Measurements from ENCODE around the gene VAPB.
"Not testable (repeated sequence)": the region's sequence is repeated elsewhere in the genome, so short reads cannot be mapped to it uniquely, and the experiment has no call there.

The VAPB gene, protein sequence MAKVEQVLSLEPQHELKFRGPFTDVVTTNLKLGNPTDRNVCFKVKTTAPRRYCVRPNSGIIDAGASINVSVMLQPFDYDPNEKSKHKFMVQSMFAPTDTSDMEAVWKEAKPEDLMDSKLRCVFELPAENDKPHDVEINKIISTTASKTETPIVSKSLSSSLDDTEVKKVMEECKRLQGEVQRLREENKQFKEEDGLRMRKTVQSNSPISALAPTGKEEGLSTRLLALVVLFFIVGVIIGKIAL

DNA sequence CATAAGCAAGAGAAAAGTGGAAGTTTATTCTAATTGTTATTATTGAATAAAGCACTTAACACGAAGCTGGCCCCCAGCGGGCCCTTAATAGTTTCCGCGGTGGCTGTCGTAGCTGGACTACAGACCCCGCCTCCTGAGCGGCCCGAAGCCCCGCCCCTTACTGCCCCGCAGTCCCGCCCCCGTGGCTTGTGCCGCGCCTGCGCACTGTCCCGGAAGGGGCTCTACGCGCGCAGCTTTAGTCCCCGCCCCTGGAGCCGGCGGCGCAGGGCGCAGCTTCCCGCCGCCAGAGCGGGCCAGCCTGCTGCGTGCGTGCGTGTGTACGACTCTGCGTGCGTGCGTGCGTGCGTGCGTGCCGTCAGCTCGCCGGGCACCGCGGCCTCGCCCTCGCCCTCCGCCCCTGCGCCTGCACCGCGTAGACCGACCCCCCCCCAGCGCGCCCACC, at the start of gene VAPB:
Gene VAPB, plus strand, starts transcription at position 348 of the 442 bp plus-strand sequence. CDS start 231 bp downstream, outside the sequence.
- peak; percentile 89 for DNase-seq (ENCODE audit: extremely low spot score, insufficient read length, low read depth)
- FAIRE-seq = peak; percentile 89

DNA sequence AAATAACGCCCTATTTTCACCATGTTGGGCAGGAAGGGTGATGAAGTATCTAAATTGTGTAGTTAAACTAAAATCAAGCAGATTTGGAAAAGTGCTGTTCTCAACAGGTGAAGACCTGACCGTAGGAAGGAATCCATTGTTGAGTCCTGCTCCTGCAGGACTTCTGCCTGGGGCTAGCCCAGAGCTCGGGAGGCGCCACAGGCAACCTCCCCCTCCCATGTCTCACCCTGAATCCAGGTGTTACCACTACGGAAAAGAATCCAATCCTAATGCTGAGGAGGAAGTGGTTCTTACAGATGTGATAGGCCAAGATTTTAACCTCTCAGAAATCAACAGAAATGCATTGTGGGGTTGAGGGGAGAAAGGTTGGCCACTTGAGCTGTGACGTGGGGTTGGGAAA, 49.3 kb upstream of the VAPB start:
- no peak for FAIRE-seq

DNA sequence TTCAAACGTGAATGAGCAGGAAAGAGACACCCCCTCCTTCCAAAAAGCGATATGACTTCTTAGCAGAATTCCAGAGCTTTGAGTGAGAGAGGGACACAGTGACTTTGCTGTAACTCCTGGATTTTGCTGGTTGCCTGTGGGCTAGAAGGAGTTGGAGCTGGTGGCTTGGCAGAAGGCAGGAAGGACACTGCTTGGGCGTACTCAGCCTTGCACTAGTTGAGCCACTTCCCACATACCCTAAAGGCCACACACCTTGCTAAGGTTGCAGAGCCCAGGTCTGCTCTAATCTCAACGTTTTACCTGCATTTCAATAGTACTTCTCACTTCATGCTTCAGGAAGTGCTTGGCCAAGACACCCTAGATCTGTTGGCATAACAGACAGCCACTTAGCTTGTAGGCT, 48.9 kb upstream of the VAPB start:
- DNase-seq (ENCODE audit: extremely low spot score, insufficient read length, low read depth) = no peak
- FAIRE-seq = no peak

More for the DNA sequence above, 49.3 kb upstream of the VAPB start:
- no peak for DNase-seq (ENCODE audit: extremely low spot score, insufficient read length, low read depth)

DNA sequence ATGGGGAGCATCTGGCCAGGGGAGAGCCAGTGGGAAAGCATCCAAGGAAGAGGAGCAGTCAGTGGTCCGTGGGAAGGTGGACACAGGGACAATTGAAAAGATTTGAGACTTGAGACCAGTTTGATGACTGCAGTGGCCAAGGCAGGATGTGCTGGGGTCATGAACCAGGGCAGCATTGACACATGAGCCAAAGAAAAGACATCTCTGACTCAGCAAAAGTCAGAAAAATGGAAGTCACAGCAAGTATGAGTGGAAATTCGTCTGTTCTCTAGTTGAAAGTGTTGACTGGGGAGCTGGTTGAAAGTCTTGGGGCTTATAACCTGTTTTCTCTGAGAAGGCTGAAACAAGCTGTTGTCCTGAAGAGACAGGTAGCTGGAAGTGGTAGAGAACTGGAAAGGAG, 48.2 kb upstream of the VAPB start:
- FAIRE-seq (no peak), DNase-seq (ENCODE audit: extremely low spot score, insufficient read length, low read depth) (no peak)

DNA sequence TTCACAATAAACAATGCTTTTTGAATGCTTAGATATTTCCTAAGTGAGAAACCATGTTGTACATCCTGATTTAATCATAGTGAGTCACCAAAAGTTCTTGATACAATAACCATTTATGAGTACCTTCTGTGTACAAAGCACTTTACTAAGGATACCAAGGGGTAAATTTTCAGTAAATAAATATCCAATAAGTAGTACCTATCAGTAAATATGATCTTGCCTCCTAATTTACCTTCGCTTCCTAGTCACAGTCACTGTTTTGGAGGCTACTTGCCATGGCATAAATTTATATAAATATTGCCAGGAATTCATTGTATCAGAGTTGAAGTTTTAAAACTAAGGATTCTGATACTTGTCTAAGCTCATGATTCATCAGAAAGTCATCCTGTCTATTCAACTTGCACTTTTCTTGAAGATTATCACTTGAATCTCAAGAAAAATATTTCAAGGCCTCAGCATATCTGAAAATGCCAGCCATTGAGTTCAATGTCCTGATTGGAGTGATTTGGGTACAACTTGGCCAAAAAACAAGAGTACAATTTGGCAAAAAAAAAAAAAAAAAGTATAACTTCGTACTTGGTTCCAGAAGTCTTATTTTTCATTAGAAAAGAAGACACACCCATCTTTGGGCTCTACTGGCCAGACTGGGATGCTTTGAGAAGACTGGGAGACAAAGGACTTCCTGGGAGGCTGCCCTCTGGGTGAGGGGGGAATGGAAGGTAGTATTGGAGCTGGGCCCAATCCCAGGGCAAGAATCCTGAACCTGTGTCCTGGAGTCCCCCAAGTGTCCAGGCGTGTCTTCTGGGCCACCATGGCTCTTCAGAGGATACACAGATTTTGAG, 46.7 kb upstream of the VAPB start:
- DNase-seq (ENCODE audit: extremely low spot score, insufficient read length, low read depth) (no peak), FAIRE-seq (no peak)

DNA sequence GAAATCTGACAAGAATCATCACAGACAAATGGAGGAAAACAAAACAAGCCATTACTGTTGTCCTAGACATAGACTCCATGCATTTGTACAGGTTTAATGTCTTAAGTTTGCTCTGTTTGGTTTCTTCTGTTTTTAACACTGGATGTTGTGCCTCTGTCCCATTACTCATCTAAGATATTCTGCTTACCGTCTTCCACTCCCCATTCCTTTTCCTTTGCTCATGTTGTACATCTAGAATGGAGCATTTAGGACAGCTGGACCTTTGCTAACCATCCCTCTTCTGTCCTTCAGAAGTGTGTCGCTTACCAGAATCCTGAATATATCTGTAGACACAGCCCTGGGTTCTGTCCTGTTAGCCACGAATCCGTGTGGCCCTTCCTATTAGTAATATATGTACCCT, 44.3 kb upstream of the VAPB start:
- DNase-seq (ENCODE audit: extremely low spot score, insufficient read length, low read depth) (no peak), FAIRE-seq (no peak)

DNA sequence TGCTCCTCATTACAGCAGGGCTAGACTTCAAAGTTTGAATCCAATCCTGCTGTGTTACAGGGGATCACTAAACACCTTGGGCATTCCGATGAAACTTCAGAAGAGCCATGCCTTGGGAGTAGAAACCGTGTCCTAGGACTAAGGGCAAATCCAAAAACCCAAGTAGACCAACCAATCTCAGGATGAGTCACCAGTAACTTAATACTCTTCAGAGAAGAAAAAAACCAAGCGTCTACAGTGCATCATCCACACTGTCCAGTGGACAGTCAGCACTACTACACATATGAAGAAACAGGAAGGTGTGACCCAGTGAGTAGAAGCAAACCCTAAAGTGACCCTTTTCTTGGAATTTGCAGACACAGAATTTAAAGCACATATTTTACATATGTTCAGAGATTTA, 39.5 kb upstream of the VAPB start:
- FAIRE-seq = no peak
- DNase-seq (ENCODE audit: extremely low spot score, insufficient read length, low read depth) = no peak

DNA sequence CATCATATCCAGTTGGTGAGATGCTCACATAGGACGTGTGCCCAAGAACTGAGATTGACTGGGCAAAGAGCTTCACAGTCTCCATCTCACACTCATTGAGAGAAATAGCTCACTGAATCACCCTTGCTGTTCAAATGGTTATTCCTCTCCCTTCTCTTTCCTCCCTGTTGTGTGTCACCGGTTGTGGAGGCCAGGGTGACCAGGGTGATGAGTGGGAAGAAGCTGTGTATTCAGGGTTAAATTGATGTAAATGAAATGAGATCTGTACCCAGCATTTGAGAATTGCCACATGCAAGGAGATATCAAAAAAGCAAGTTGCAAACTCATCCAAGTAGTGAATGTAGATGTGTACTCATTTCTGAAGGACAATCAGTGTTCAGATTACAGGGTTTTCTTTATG, 36.6 kb upstream of the VAPB start:
- no peak for FAIRE-seq
- DNase-seq (ENCODE audit: extremely low spot score, insufficient read length, low read depth) = no peak

DNA sequence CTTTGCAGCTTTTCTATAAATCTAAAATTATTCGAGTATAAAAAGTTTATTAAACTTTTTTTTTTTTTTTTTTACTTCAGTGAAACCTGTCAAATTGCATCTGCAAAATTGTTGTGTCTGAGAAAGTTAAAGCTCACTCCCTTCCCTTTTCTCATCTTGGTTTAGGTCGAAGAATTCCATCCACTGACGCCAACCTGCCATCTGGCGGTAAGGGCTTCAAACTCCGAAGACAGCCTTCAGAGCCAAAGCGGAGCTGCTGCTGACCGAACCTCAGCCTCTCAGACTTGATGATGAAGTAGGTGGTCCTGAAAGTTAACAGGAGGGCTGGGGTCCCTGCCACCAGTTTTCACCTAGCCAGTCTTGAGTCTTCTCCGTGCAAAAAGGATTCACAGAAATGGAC, 29.6 kb upstream of the VAPB start:
- DNase-seq (ENCODE audit: extremely low spot score, insufficient read length, low read depth) = no peak
- FAIRE-seq = no peak

DNA sequence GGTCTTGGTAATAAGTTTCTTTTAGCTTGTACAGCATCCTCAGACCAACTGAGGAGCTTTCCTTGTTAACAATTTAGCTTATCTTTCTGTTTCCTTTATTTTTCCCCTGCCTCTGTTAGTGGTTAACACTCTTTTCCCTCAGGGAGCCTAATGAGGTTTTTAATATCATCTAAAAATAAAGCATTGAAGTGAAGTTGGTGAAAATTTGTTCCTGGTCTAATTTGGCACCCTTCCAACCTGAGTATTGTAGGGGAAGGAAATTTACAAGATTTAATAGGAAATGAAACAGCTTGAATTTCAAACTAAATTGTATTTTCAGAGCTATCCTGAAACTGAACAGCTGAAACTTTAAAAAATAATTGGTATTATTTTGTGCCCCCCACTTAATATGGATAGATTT, 28.1 kb upstream of the VAPB start:
- DNase-seq (ENCODE audit: extremely low spot score, insufficient read length, low read depth) (no peak), FAIRE-seq (no peak)

DNA sequence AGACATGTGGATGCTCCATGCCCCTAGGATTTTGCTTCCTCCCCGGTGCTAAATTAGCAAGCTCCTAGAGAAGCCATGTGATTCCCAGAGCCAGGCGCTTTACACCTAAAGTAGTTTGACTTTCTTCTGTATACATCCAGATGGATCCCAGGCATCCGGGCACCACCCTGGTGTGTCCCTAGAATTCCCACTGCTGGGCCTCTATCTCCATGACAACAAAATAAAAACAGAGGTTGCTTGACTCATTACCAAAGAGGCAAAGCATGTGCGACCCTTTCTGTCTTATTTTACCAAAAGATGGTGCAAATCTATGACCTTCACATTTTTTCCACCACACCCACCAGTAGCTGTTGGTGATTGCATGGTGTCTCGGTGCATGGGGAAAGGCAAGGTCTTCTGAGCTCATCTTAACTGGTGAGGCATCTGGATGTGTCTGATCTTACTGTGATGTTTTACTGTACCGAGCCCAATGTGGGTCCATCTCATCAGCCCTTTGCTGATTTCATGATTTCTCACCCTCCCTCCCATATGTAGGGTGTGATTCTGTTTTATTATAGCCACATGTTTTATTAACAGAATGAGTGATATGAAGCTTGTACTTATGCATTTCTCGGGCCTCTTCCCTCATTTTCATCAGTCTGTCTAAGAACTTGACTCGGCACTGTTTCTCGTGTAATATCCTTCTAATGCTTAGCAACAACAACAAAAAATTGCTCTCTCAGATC, 27.4 kb upstream of the VAPB start:
- DNase-seq (ENCODE audit: extremely low spot score, insufficient read length, low read depth) = no peak
- no peak for FAIRE-seq

DNA sequence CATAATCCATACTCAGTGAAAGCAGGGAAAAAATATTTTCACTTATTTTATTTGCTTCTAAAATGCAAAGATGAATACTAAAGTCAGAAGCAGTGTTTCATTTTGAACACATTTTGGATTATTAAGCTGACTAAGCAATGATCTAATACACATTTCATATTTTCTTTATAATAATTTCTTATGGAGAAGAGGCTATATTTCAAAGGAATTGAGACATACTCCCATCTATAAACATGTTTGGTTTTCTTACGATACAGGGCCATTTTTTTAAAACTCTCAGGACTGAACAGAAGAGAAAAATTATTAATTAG, 26.9 kb upstream of the VAPB start:
- DNase-seq (ENCODE audit: extremely low spot score, insufficient read length, low read depth) = no peak
- FAIRE-seq = no peak

DNA sequence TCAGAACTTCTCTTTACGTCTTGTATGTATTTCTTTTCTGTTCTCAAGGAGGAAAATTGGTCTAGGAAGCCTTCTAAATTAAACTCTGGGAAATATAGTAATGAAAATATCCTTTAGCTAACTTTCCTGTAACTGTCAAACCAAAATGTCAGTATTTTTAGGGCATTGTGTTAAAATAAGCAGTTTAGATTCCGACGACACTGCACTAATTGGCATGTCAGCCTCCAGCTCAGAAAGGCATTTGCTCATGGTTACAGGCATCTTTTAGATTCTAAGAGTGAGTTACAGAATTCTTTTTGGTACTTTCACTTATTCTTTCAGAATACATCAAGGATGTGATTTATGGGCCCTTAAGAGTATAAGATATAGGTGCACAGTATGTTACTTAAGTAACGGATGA, 26.1 kb upstream of the VAPB start:
- no peak for FAIRE-seq
- DNase-seq (ENCODE audit: extremely low spot score, insufficient read length, low read depth) = no peak

DNA sequence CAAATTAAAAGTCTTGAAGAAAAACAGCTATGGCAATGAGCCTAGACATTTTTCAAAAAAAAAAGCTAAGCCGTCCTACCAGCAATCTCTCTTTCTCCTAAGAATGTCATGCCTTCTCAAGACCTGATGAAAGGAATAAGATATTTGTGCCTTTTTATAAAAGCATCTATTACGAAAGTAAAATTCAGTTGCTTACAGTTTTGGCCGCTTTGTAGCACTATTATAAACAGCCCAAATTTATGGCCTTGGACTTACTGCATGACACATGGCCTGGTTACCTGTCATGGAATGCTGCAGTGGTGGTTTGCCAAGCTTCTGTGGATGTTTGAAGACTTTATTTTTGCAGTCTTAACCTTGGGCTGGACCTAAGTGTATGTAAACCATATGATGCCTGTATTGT, 22.2 kb upstream of the VAPB start:
- DNase-seq (ENCODE audit: extremely low spot score, insufficient read length, low read depth) = no peak
- FAIRE-seq = no peak

DNA sequence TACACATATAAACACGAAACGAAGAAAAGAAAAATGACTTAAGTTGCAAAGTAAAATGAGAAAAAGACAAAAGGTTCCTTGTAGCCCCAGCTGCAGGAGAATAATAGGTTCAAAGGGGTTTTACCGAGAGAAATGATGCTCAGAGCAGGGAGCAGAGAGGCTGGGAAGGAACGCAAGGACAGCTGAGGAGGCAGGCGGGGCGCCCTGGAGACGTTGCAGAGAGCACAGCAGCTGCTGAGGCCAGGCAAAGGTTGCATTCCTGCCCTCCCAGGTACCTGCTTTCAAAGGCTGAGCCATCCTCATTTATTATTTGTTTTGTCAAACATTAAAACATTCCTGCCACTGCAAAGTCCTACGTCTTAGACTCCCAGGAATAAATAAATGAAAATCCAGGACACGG, 16.2 kb upstream of the VAPB start:
- FAIRE-seq (no peak), DNase-seq (ENCODE audit: extremely low spot score, insufficient read length, low read depth) (no peak)

DNA sequence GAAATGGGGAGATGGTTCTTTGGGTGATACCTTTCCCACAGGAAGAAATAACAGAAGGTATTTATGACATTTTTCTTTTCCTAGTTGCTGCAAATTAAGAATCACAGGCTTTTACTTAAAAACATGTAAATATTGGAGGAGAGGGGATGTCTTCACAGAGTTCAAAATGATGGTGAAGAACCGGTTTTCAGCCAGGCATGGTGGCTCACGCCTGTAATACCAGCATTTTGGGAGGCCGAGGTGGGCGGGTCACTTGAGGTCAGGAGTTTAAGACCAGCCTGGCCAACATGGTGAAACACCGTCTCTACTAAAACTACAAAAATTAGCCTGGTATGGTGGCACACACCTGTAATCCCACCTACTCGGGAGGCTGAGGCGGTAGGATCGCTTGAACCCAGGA, 15.7 kb upstream of the VAPB start:
- FAIRE-seq; DNase-seq (ENCODE audit: extremely low spot score, insufficient read length, low read depth): not testable (repeated sequence)

DNA sequence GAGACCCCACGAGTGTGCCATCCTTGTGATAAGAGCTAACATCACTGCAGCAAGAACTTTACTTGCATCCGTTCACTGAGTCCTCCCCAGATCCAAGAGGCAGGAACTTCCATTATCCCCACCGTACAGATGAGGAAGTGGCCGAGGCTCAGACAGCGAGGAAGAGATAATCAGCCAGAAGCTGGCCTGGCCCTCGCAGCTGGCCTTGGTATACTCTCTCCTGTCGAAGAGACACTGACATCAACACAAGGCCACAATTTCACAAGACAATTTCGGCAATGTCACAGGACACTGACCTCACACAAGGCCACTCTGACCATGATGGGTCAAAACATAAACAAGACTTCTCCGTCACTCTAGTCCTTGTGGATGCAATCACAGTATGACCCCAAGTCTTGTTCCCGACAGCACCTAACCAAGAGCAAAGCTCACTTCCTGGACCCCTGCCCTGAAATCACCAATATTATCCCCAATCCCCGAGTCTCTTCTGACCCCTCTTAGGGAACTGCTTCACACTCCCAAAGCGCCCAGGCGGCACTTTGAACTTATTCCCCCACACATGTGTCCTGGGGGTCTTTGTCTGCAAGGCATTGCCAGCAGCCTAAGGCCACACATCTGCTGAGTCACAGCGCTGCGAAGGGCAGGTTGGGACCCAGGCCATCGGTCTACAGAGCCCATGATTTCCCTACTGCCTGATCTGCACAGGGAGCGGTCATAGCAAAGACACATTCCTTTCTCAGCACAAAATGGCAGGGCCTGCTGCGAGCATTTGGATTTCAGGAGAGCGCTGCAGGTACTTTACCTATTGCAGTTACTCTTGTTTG, 14.8 kb upstream of the VAPB start:
- FAIRE-seq (no peak), DNase-seq (ENCODE audit: extremely low spot score, insufficient read length, low read depth) (no peak)

DNA sequence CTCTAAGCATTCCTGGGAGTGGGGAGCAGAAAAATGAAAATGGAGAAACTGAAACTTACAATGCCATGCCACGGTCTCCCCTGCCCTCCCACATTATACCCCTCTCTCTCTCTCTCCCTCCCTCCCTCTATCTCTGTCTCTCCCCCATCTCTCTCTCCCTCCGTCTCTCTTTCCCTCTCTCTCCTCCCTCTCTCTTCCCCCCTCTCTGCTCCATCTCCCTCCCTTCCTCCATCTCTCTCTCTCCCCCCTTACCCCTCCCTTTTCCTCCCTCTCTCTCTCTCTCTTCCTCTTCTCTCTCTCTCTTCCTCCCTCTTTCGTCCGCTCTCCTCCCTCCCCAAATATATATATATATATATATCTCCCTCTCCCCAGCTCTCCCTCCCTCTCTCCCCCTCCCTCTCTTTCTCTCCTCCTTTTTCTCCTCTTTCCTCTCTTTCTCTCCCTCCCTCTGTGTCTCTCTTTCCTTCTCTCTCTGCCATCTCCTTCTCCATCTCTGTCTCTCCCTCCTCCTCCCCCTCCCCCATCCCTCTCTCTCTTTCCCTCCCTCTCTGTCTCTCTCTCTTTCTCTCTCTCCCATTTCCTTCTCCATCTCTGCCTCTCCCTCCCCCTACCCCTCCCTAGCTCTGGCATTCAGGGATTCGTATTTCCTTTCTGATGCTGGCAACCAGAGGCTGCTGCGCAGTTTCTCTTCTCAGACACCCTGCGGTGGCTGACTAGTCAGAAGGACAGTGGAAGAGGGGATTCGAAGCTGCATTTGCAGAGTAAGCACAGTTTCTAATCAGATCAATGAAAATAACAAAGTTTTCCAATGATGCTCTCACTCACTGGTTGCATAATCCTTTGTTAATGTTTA, 13.9 kb upstream of the VAPB start:
- DNase-seq (ENCODE audit: extremely low spot score, insufficient read length, low read depth) (no peak), FAIRE-seq (no peak)

DNA sequence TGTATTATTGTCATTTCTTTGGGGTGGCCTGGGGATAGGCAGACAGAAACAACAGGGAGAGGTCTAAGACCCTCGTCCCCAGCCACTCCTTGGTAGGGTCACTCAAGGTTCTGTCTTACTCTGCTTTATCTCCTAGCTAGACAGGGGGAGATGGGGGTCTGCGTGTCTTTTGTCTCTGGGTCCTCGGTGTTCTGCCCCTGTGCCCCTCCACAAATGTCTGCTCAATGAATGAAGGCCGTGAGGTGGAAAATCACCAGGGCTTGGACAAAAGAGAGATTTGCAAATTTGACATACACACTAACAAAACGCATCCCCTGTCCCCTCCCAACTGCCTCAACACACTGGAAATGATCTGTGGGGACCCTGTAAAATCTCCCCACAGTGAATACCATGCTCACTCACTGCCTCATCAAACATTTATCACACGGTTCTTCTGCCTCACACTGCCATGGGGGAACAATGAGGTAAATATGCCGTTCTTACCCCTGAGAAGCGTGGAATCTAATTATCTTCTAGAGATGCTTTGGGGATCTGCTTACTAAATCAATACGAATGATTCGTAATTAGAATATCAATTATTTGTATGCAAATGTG, 13.2 kb upstream of the VAPB start:
- FAIRE-seq = no peak

More for the DNA sequence above, 13.2 kb upstream of the VAPB start:
- no peak for DNase-seq (ENCODE audit: extremely low spot score, insufficient read length, low read depth)

Data from GM18507 (cell line).